Subcutaneous adipose tissue (tissue), 4 donors: ENCODE data around the gene LRRC4C. TPM values are rescaled to one million over a fixed set of nuclear protein-coding genes. Genes with fewer than 3 reads are reported as not detected.

ENCODE experiments used
- CTCF ChIP-seq: fragments of 450-650 bp; IDR thresholded peaks from one replicate; pipeline ENCODE4 v1.5.1; 2016; ENCODE audit warnings: low read depth, mild to moderate bottlenecking, control low read depth, antibody characterized with exemption, moderate library complexity
- total RNA-seq, 4 donors: library from RNA; depleted of rRNA; stranded (reverse); fragments of >200 nt; gene quantifications; one replicate each; pipeline ENCODE4 v1.1.0, GENCODE V29; 2016

Gene LRRC4C
- total RNA-seq, 4 donors from 2014 or later: 0.16 to 1.3 (median 1.0) TPM; not detected in 1

GRCh38 chr11:41113160-41113559 is 346.3 kb downstream of the LRRC4C start:
- no peak for TF ChIP-seq CTCF

GRCh38 chr11:41110527-41110926 is 348.9 kb downstream of the LRRC4C start:
- TF ChIP-seq CTCF: no peak

- TF ChIP-seq CTCF: no peak
These were observed 357.0 kb downstream of the LRRC4C start for GRCh38 chr11:41102471-41102870.

- no peak for TF ChIP-seq CTCF
These were observed 359.8 kb downstream of the LRRC4C start for GRCh38 chr11:41099654-41100053.

- no peak for TF ChIP-seq CTCF
These were observed 374.3 kb downstream of the LRRC4C start for GRCh38 chr11:41085123-41085522.

- no peak for TF ChIP-seq CTCF
These were observed 377.6 kb downstream of the LRRC4C start for GRCh38 chr11:41081756-41082285.

- no peak for TF ChIP-seq CTCF
These were observed 385.1 kb downstream of the LRRC4C start for GRCh38 chr11:41074318-41074717.
